Activated T-cell treated with anti-CD3 and anti-CD28 coated beads, Interleukin-2, amount 50 U/mL, for 4 hours (primary cell): ENCODE data around the gene HAS3. TPM values are rescaled to one million over a fixed set of nuclear protein-coding genes. Genes with fewer than 3 reads are reported as not detected.

ENCODE experiments used
- total RNA-seq, 3 donors: library from RNA; stranded (reverse); gene quantifications; one replicate each; pipeline ENCODE4 v1.2.1, GENCODE V29; 2021

Gene HAS3
- total RNA-seq, 3 donors from 2014 or later = 0.58 to 1.7 (median 1.3) TPM

Other genes starting within 250 kb of the HAS3 start
- gene CHTF8, start 26.9 kb downstream of the HAS3 start, total RNA-seq = 100 to 1,000 TPM; 102 to 126 (median 106) TPM
- 100 to 1,000 TPM; 186 to 204 (median 197) TPM for gene UTP4, start 27.0 kb downstream of the HAS3 start, total RNA-seq
- gene SNTB2, start 81.5 kb downstream of the HAS3 start, total RNA-seq = 10 to 100 TPM; 11.7 to 15.5 (median 13.1) TPM
- 10 to 100 TPM; 41.5 to 45.8 (median 44.1) TPM for gene VPS4A, start 205.7 kb downstream of the HAS3 start, total RNA-seq
- 10 to 100 TPM; 38.2 to 46.7 (median 43.4) TPM for gene PDF, start 224.9 kb downstream of the HAS3 start, total RNA-seq
- 10 to 100 TPM; 34.6 to 47.0 (median 43.1) TPM for gene COG8, start 233.9 kb downstream of the HAS3 start, total RNA-seq
- gene NIP7, start 234.1 kb downstream of the HAS3 start, total RNA-seq = 100 to 1,000 TPM; 129 to 136 (median 132) TPM
- 1 to 10 TPM in 2 of 3 donors, under 1 TPM in 1; 0.90 to 1.5 (median 1.1) TPM for gene TMED6, start 246.1 kb downstream of the HAS3 start, total RNA-seq